Lower leg skin (tissue), 4 donors: Measurements from ENCODE around the gene CCDC144A. TPM values are rescaled to one million over a fixed set of nuclear protein-coding genes. Genes with fewer than 3 reads are reported as not detected.
"Not testable (repeated sequence)": the region's sequence is repeated elsewhere in the genome, so short reads cannot be mapped to it uniquely, and the experiment has no call there.

ENCODE experiments used
- DNase-seq, 2 donors: peaks; one replicate each; pipeline ENCODE4 v3.0.0-alpha.2; 2019; ENCODE audit warnings: low spot score in 2 of 2
- H3K4me3 ChIP-seq: fragments of 200-600 bp; sonication (generic); 2 replicates; pipeline ENCODE4 v1.5.1; 2017; ENCODE audit warnings: mild to moderate bottlenecking, low read depth; ENCODE audit not compliant: poor library complexity, severe bottlenecking
- POLR2A ChIP-seq, 2 donors: fragments of 450-650 bp; IDR thresholded peaks; one replicate each; pipeline ENCODE4 v1.6.1; 2016 to 2017; ENCODE audit warnings: antibody characterized with exemption in 2 of 2, mild to moderate bottlenecking in 1 of 2, moderate library complexity in 1 of 2
- WGBS, 2 donors: methylation state at CpG; one replicate each; pipeline ENCODE4 v1.1.5; 2018; 5-methylcytosine and 5-hydroxymethylcytosine counted together
- intact Hi-C: fragments of 100-400 bp; cut with DNase I; formaldehyde crosslinking; loops from one replicate; pipeline ENCODE4 v1.15.0; 2023; ENCODE audit warnings: low total_unique reads
- total RNA-seq, 4 donors: library from RNA; depleted of rRNA; stranded (reverse); fragments of >200 nt; gene quantifications; one replicate each; pipeline ENCODE4 v1.1.0, GENCODE V29; 2016
- TF ChIP-seq, protein P1 (sequence below), 3 donors: fragments of 450-650 bp; IDR thresholded peaks; one replicate each; pipeline ENCODE4 v1.5.1; 2016; ENCODE audit warnings: antibody characterized with exemption in 3 of 3, mild to moderate bottlenecking in 3 of 3, moderate library complexity in 2 of 3

The CCDC144A gene, protein sequence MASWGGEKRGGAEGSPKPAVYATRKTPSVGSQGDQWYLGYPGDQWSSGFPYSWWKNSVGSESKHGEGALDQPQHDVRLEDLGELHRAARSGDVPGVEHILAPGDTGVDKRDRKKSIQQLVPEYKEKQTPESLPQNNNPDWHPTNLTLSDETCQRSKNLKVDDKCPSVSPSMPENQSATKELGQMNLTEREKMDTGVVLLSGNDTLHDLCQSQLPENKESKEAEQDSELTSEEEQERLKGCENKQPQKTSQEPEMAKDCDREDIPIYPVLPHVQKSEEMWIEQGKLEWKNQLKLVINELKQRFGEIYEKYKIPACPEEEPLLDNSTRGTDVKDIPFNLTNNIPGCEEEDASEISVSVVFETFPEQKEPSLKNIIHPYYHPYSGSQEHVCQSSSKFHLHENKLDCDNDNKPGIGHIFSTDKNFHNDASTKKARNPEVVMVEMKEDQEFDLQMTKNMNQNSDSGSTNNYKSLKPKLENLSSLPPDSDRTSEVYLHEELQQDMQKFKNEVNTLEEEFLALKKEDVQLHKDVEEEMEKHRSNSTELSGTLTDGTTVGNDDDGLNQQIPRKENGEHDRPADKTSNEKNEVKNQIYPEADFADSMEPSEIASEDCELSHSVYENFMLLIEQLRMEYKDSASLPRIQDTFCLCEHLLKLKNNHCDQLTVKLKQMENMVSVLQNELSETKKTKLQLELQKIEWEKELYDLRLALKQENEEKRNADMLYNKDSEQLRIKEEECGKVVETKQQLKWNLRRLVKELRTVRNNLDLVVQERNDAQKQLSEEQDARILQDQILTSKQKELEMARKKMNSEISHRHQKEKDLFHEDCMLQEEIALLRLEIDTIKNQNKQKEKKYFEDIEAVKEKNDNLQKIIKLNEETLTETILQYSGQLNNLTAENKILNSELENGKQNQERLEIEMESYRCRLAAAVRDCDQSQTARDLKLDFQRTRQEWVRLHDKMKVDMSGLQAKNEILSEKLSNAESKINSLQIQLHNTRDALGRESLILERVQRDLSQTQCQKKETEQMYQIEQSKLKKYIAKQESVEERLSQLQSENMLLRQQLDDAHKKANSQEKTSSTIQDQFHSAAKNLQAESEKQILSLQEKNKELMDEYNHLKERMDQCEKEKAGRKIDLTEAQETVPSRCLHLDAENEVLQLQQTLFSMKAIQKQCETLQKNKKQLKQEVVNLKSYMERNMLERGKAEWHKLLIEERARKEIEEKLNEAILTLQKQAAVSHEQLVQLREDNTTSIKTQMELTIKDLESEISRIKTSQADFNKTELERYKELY (N-terminal part only)
- 1 to 10 TPM in 2 of 4 donors, under 1 TPM in 2; 0.15 to 5.4 (median 1.2) TPM for total RNA-seq

DNA sequence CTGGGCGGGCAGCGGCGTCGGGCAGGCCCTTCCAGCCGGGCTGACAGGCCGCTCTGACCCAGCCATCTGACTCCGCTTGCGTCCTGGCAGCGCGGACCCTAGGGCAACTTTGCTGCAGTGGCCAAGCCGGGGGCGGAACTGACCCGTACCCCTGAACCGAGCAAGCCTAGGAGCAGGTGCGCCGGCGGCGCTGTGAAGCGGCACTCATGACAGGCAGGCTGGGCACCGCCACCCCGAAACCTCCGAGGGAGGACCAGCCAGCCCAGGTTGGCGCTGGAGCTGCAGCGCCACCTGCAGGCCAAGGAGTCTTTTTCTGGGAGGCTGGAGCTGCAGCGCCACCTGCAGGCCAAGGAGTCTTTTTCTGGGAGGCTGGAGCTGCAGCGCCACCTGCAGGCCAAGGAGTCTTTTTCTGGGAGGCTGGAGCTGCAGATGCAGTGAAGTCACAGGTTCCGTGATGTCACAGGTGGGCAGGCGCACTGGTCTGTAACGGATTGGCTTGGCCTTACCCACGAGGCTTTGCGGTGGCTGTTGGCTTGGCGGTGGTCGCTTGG lies at the start of gene CCDC144A:
Gene CCDC144A, plus strand, starts transcription at position 511 of the 551 bp plus-strand sequence. CDS start 160 bp downstream, outside the sequence.
- TF ChIP-seq, protein P1, sequence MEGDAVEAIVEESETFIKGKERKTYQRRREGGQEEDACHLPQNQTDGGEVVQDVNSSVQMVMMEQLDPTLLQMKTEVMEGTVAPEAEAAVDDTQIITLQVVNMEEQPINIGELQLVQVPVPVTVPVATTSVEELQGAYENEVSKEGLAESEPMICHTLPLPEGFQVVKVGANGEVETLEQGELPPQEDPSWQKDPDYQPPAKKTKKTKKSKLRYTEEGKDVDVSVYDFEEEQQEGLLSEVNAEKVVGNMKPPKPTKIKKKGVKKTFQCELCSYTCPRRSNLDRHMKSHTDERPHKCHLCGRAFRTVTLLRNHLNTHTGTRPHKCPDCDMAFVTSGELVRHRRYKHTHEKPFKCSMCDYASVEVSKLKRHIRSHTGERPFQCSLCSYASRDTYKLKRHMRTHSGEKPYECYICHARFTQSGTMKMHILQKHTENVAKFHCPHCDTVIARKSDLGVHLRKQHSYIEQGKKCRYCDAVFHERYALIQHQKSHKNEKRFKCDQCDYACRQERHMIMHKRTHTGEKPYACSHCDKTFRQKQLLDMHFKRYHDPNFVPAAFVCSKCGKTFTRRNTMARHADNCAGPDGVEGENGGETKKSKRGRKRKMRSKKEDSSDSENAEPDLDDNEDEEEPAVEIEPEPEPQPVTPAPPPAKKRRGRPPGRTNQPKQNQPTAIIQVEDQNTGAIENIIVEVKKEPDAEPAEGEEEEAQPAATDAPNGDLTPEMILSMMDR (IDR thresholded peaks at IDR 0.05), result peak in 1 of 3 donors; percentile 46
- DNase-seq, result peak in 1 of 2 donors; percentile 32
- H3K4me3 ChIP-seq, intact Hi-C loops: not testable (repeated sequence)
- WGBS, 2 donors, result 64% methylated on average over 7 to 27 of the region's 33 CpGs

DNA sequence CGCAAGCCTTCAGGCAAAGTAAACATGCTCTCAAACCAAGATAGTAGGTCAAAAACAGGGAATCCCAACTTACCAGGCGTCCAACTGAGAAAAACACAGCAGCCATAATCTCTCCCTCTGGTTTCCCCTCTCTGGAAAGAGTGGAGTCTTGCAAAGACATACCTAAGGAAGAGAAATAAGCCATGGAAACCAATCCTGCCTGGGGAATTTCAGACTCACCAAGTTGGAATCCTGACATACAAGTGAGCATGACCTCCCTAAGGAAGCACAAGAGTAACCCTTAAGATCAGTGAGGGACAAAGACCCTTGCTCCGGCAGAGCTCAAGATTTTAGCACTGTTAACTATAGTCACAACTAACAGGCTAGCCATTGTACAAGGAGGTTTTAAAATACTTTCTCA lies 40.5 kb upstream of the CCDC144A start:
- 96 to 100% methylated on average over 3 of the region's 3 CpGs for WGBS, 2 donors
- no peak overlapping the region for H3K4me3 ChIP-seq
- intact Hi-C loops, result no loop called here
- TF ChIP-seq POLR2A (IDR thresholded peaks at IDR 0.05), result no peak
- TF ChIP-seq, protein P1 (IDR thresholded peaks at IDR 0.05), result no peak
- DNase-seq, result no peak

DNA sequence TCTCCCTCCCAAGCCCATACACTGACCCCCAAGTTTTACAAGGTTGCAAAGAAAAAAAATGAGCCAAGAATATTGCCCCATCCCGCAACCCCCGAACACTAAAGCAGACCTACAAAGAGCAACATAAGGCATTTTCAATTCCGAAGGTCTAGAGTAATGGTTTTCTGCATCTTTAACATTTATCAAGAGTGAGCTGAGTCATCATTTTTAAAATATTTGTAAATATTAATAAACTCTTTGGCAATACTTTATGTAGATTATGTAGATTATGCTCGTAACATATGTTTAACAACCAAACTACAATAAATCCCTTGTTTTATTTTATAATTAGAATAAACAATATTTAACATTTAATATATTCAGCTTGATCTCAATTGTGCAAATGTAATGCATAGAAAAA lies 37.8 kb upstream of the CCDC144A start:
- no peak for DNase-seq
- intact Hi-C loops, result no loop called here
- no peak for TF ChIP-seq POLR2A (IDR thresholded peaks at IDR 0.05)
- TF ChIP-seq, protein P1 (IDR thresholded peaks at IDR 0.05), result no peak
- no peak overlapping the region for H3K4me3 ChIP-seq
- 87 to 90% methylated on average over 4 of the region's 4 CpGs for WGBS, 2 donors

DNA sequence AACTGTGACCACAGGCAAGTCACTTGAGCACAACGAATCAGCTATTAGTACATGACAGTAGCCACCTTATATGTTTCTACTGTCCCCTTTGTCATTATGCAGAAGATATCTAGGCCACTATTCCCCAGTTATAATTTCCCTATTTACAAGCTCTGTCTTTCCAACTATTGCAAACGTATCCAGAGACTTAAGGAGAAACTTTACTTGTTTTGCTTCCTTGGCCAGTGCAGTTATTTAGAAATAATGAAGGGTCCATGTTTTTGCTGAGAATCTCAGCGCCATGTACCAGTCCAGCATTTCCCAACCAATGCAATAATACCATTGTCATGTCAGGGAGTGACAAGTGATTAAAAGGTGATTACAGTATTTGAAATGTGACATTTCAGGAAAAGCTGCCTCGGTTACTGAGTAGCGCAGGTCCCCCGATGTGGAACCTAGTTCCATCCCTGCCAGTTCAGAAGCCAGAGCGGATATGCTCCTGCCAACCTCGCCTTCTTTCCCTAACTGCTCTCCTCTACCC lies 37.1 kb upstream of the CCDC144A start:
- H3K4me3 ChIP-seq, result peak overlapping the region; percentile 37
- 9% methylated on average over 8 of the region's 8 CpGs for WGBS, 2 donors
- DNase-seq, result no peak
- intact Hi-C loops, result no loop called here
- TF ChIP-seq, protein P1 (IDR thresholded peaks at IDR 0.05), result no peak
- TF ChIP-seq POLR2A (IDR thresholded peaks at IDR 0.05), result no peak
